GM12873 (cell line): ENCODE results near the gene NETO1.

Experiments used
- TF ChIP-seq, protein P1 (sequence below): IDR thresholded peaks from 2 replicates; pipeline ENCODE4 v1.5.1; 2012; ENCODE audit warnings: low read depth, mild to moderate bottlenecking, moderate library complexity, low read length, control low read depth; ENCODE audit not compliant: insufficient read depth; ENCODE audit errors: missing control alignments

NETO1 gene

DNA sequence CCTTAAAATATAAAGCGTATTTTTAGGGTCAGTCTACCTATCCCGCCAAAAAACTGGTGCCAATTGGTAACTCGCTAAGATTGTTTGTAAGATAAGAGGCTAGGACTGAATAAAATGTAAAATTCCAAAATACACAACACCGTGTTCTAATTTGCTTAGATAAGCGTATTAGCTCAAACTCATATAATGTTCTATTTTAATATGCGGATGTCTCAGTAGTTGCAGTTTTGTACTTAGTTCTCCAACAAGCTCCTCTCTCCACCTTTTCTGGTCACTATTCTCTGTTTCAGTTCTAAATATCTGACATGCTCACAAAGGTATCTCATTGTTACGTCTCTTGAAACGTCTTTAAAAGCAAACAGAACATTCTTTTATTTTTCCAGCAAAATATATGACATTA is 24.0 kb downstream of the NETO1 start:
- TF ChIP-seq, protein P1, sequence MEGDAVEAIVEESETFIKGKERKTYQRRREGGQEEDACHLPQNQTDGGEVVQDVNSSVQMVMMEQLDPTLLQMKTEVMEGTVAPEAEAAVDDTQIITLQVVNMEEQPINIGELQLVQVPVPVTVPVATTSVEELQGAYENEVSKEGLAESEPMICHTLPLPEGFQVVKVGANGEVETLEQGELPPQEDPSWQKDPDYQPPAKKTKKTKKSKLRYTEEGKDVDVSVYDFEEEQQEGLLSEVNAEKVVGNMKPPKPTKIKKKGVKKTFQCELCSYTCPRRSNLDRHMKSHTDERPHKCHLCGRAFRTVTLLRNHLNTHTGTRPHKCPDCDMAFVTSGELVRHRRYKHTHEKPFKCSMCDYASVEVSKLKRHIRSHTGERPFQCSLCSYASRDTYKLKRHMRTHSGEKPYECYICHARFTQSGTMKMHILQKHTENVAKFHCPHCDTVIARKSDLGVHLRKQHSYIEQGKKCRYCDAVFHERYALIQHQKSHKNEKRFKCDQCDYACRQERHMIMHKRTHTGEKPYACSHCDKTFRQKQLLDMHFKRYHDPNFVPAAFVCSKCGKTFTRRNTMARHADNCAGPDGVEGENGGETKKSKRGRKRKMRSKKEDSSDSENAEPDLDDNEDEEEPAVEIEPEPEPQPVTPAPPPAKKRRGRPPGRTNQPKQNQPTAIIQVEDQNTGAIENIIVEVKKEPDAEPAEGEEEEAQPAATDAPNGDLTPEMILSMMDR = no peak

DNA sequence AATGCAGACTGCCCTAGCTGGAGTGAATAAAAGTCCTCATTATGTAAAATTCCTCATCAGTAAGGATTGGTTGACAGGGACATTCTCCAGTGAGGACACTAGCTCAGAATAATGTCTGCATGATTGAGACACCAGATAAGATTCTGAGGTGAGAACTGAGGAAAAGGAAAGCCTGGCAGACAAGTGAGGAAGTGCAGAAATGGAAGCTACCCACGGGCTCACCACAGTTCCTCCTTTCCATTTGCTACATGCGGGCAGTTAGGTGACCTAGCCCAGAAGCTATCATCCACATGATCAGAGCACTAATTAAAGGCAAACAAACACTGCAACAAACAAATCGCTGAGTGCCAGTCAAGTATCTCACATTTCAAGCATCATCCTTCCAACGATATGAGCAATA is 27.7 kb downstream of the NETO1 start:
- TF ChIP-seq, protein P1 = no peak

DNA sequence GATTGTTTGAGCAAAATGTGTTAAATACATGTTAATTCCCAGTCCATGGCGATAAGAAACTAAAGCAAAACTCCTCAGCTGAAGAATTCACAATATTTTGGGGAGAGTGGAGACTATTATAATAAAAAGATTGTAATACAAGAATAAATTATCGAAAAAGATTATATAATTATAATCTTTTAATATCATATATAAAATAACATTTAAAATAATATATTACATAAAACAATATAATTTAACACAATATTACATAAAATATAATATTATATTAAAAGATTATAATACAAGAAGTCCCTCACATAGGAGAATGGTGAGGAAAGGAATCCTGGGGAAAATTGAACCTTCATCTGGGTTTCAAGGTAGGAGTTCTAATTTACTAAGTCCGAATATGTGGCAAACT is 33.1 kb downstream of the NETO1 start:
- TF ChIP-seq, protein P1 = no peak

DNA sequence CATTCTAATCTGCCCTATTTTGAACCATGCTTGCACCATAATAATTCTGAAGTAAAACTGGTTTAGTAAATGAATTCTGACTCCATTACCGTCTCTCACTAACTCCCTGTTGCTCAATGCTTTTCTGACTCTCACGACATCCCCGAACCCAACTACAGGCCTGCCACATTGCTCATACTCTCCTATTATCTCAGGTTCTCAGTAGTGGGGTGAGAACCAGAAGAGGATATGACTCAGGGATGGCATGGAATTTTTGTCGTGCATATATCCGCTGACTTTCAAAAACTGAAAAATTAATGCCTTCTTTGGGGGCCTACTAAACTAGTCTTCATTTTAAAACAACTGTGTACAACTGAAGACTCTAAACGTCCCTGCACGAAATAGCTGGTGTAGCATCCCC is 34.3 kb downstream of the NETO1 start:
- TF ChIP-seq, protein P1 = no peak

DNA sequence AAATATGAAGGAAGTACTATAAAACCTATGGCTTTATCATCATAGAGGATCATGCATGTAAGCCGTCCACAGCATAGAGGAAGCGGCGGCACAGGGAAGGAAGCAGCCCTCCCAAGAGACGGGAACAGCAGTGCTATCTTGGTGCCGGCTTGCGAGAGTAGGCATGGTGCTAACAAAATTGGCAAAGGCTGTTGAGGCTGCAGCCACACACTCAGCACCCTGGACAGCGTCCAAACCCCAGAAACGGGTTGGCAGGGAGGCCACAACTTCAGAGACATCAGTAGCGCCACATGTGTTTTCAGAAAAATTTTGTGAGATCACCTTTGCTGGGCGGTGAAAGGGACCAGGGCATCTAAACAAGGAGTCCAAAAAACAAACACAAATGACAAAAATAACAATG is 37.7 kb downstream of the NETO1 start:
- TF ChIP-seq, protein P1 = no peak

DNA sequence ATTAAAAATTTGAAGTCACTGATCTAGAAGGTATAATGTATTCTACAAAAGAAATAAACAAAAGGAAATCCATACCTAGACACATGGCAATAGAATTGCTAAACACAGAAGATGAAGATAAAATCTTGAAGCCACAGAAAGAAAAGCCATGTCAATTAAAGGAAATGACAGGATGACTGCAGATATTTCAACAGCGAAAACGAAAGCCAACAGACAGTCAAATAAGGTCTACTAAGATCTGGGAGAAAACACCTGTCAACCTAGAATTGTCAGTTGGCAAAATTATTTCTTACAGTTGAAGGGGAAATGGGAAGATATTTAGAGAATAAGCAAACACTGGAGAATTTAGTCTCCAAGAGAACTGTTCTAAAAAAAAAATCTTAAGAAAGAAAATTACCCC is 39.2 kb downstream of the NETO1 start:
- TF ChIP-seq, protein P1 = no peak

DNA sequence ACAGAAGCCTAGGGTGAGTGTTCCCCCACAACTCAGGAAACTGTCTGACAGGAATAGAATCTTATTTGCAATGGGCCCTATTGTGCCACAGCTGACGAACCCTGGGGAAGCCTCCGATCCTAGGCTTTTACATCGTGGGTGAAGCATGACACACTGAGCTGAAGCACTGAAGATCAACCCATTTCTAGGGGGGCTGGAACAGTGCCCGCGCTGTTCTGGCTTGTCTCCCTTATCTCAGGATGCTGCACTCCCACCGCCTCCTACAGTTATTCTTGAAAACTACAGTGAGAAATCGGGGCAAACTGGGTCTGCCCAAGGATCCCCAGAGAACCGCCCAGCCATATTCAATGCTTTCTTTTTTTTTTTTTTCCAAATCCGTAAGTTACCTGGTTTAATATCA is 41.1 kb downstream of the NETO1 start:
- TF ChIP-seq, protein P1 = no peak

DNA sequence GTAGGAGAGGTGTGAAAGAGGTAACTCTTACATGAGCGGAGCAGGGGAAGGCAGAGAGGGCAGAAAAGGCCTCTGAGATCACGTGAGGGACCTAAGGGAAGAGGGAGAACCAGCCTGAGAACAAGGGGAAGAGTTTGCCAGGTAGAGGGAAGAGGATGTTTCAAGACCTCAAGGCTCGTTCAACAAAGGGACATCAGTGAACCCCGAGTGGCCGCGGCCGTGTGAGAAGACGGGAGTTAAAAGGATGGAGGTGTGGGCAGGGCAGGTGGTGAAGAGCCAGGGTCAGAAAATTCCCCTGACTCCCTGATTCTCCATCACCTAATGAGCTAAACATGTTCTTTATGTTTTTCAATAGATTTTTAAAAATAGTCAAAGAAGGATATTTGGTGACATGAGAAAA is 44.4 kb downstream of the NETO1 start:
- TF ChIP-seq, protein P1 = no peak
